GM10847 (cell line): ENCODE data around the gene SCN2B.

ENCODE experiments used
- POLR2A ChIP-seq: IDR thresholded peaks from 2 replicates; pipeline ENCODE4 v1.6.1; 2011; ENCODE audit not compliant: insufficient read length; ENCODE audit errors: extremely low read depth

SCN2B gene

GRCh38 chr11:118167906-118168305 lies 8.5 kb downstream of the SCN2B start:
- no peak for TF ChIP-seq POLR2A

- TF ChIP-seq POLR2A = no peak
Observed at GRCh38 chr11:118167253-118167652, 9.2 kb downstream of the SCN2B start.

GRCh38 chr11:118166641-118167040 lies 9.8 kb downstream of the SCN2B start:
- TF ChIP-seq POLR2A = no peak

- no peak for TF ChIP-seq POLR2A
Observed at GRCh38 chr11:118164885-118165284, 11.6 kb downstream of the SCN2B start.

- TF ChIP-seq POLR2A = no peak
Observed at GRCh38 chr11:118163494-118163893, 12.9 kb downstream of the SCN2B start.

GRCh38 chr11:118162846-118163245 lies 13.6 kb downstream of the SCN2B start:
- no peak for TF ChIP-seq POLR2A

- no peak for TF ChIP-seq POLR2A
Observed at GRCh38 chr11:118161786-118162185, 14.7 kb downstream of the SCN2B start.

- no peak for TF ChIP-seq POLR2A
Observed at GRCh38 chr11:118157186-118157895, 19.1 kb downstream of the SCN2B start.

- TF ChIP-seq POLR2A = no peak
Observed at GRCh38 chr11:118156531-118157185, 19.8 kb downstream of the SCN2B start.

GRCh38 chr11:118155776-118156530 lies 20.5 kb downstream of the SCN2B start:
- TF ChIP-seq POLR2A = no peak

GRCh38 chr11:118154641-118155040 lies 21.8 kb downstream of the SCN2B start:
- TF ChIP-seq POLR2A = no peak

- TF ChIP-seq POLR2A = no peak
Observed at GRCh38 chr11:118153976-118154375, 22.5 kb downstream of the SCN2B start.

- TF ChIP-seq POLR2A = no peak
Observed at GRCh38 chr11:118153516-118153915, 22.9 kb downstream of the SCN2B start.

- TF ChIP-seq POLR2A = no peak
Observed at GRCh38 chr11:118152552-118153471, 23.6 kb downstream of the SCN2B start, which contains the start of gene SCN4B. Gene SCN4B, minus strand, starts transcription at chr11:118152823. Its CDS starts 150 bp downstream, at chr11:118152673.

- TF ChIP-seq POLR2A = no peak
Observed at GRCh38 chr11:118152020-118152551, 24.4 kb downstream of the SCN2B start.

GRCh38 chr11:118151431-118151830 lies 25.0 kb downstream of the SCN2B start:
- no peak for TF ChIP-seq POLR2A
